Astrocyte (in vitro differentiated cells and primary cell): ENCODE results near the gene C11orf58.

Source experiments
- CTCF ChIP-seq: IDR thresholded peaks from 2 replicates; pipeline ENCODE4 v1.5.1; 2011; ENCODE audit warnings: low read depth, mild to moderate bottlenecking, inconsistent platforms, low read length, moderate library complexity; ENCODE audit not compliant: insufficient read depth
- EZH2 ChIP-seq: IDR thresholded peaks from 2 replicates; pipeline ENCODE4 v1.6.1; 2012; ENCODE audit warnings: mild to moderate bottlenecking, low read length, inconsistent platforms; ENCODE audit not compliant: insufficient read depth

GRCh38 chr11:16703795-16704194 is 34.7 kb upstream of the C11orf58 start:
- TF ChIP-seq CTCF (no peak), EZH2 (no peak)
